GM12891 (cell line): ENCODE results near the gene KRT3.

Experiments
- PAX5 ChIP-seq: IDR thresholded peaks from 2 replicates; pipeline ENCODE4 v1.6.1; 2011; ENCODE audit warnings: low read length, moderate library complexity, mild to moderate bottlenecking; ENCODE audit not compliant: insufficient read depth, severe bottlenecking
- POLR2A ChIP-seq: IDR thresholded peaks from 2 replicates; pipeline ENCODE4 v1.6.1; 2011; ENCODE audit warnings: low read depth, low read length, control low read depth
- POLR2AphosphoS5 ChIP-seq: IDR thresholded peaks from 2 replicates; pipeline ENCODE4 v1.6.1; 2011; ENCODE audit warnings: low read depth, low read length, control low read depth
- SPI1 ChIP-seq: IDR thresholded peaks from 2 replicates; pipeline ENCODE4 v1.6.1; 2011; ENCODE audit warnings: low read depth, low read length, control low read depth
- TAF1 ChIP-seq: IDR thresholded peaks from 2 replicates; pipeline ENCODE4 v1.6.1; 2011; ENCODE audit warnings: low read depth, low read length, control low read depth

DNA sequence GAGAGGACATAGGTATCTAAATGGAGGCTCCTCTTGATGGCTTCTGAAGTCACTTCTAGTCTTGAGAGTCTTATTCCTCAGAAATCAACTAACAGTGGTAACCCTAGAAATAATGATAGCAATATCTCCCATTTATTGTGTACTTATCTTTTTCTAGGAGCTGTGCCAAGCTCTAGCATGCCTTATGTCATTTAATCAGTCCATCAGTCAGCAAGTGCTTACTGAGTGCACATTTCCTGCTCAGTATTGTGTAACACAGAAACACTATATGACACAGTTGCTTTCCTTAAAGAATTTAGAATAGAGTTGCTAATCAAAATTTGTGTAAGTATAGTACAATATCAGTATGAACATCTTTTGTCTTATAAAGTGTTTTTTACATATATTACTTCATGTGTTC, 55.3 kb downstream of the KRT3 start:
- TF ChIP-seq SPI1 = no peak
- no peak for TF ChIP-seq POLR2AphosphoS5
- TF ChIP-seq POLR2A = no peak
- no peak for TF ChIP-seq TAF1
- no peak for TF ChIP-seq PAX5
